NCI-H345 (cell line): ENCODE data around the gene CHAD.
A peak's percentile ranks its signal among the peaks of the same experiment; 100 is the strongest.
"Not testable (repeated sequence)": the region's sequence is repeated elsewhere in the genome, so short reads cannot be mapped to it uniquely, and the experiment has no call there.

Experiments used
- DNase-seq: peaks from one replicate; lab custom pipeline; 2025; lab: John Stamatoyannopoulos, UW

CHAD gene

GRCh38 chr17:50457621-50458020, 11.1 kb downstream of the CHAD start:
- no peak for DNase-seq

DNA sequence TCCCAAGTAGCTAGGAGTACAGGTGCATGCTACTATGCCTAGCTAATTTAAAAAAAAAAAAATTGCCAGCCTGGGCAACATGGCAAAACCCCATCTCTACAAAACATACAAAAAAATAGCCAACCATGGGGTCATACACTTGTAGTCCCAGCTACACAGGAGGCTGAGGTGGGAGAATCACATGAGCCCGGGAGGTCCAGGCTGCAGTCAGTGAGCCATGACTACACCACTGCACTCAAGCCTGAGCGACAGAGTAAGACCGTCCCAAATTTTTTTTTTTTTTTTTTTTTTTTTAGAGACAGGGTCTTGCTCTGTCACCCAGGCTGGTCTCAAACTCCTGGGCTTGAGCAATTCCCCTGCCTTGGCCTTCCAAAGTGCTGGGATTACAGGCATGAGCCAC, 14.8 kb downstream of the CHAD start:
- DNase-seq, result no peak

GRCh38 chr17:50452630-50453300, 15.9 kb downstream of the CHAD start:
- DNase-seq, result no peak

- no peak for DNase-seq
These were observed 16.6 kb downstream of the CHAD start for GRCh38 chr17:50451943-50452629.

DNA sequence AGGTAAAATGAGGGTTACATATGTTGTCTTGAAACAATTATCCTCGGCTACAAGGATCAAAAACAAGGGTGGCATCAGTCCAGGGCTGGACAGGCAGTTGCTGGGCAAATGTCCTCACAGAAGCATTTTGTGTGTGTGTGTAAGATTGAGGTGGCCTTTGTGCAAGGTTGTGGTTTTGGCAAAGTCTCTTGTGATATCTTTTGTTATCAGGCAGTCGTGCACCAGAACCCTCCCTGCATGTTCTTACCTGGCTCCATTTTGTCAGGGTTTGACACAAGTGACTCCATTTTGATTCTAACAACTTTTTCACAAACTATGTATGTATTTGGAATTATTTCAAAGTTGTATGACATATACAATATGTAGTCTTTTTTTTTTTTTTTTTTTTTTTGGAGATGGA, 20.0 kb downstream of the CHAD start:
- DNase-seq, result no peak

GRCh38 chr17:50447870-50448595, 20.6 kb downstream of the CHAD start:
- peak; percentile 16 for DNase-seq

DNA sequence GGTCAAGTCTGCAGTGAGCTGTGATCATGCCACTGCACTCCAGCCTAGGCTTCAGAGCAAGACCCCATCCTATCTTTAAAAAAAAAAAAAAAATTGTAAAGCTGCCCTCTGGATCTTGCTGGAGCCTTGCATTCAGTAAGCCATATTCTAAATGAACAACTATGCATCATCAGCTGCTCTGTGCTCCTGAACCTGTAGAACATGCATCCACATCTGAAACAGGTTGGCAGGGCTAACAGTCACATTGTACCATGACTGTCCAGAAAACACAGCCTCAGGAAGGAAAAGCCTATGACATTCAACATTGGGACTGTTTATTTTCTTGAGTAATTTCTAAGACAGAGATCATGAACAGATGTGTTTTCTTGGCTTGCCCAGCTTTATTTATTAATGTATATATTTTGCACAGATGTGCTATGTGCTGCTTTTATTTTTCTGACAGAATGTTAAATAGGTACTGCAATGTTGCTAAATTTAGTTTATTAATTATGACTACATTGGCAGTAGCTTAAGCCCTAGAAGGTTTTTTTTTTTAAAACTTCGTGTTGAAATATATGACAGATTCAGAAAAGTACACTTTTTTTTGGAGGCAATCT, 22.9 kb downstream of the CHAD start:
- DNase-seq, result no peak

- no peak for DNase-seq
These were observed 23.6 kb downstream of the CHAD start for GRCh38 chr17:50444841-50445715.

- DNase-seq, result no peak
These were observed 25.1 kb downstream of the CHAD start for GRCh38 chr17:50443505-50443974.

- DNase-seq, result no peak
These were observed 27.5 kb downstream of the CHAD start for GRCh38 chr17:50440838-50441829.

DNA sequence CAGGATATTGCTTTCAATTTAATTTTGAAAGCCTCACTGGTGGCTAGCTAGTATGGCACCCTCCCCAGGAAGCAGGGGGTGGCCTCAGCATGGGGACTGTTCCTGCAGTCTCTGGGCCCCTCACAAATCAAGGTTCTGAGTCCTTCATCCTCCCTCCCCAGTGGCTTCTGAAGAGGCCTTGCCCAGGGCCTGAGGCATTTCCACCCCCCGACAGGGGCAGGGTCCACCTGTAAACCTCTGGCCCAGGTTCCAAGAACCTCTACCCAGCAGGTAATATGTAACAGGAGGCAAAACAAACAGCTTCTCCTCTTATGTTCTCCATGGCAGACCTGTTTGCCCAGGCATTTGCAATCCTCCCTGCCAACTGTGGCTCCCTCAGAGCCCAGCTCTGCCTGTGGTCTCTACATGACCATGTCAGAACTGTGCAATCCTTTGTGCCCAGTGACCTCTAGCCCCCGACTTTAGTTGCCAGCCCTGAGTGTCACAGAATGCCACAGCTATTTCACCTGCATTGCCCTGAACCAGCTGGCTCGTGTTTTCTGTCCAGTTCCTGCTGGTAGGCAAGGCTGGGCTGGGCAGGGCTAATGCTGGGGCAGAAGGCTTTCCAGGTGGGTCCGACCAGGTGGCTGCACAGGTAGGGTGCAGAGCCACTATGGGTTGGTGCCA, 28.4 kb downstream of the CHAD start:
- peak; percentile 36 for DNase-seq

GRCh38 chr17:50439008-50439407, 29.7 kb downstream of the CHAD start:
- no peak for DNase-seq

GRCh38 chr17:50437409-50437808, 31.3 kb downstream of the CHAD start:
- DNase-seq, result no peak

- no peak for DNase-seq
These were observed 36.4 kb downstream of the CHAD start for GRCh38 chr17:50432125-50432762.

- no peak for DNase-seq
These were observed 37.7 kb downstream of the CHAD start for GRCh38 chr17:50430821-50431618.

DNA sequence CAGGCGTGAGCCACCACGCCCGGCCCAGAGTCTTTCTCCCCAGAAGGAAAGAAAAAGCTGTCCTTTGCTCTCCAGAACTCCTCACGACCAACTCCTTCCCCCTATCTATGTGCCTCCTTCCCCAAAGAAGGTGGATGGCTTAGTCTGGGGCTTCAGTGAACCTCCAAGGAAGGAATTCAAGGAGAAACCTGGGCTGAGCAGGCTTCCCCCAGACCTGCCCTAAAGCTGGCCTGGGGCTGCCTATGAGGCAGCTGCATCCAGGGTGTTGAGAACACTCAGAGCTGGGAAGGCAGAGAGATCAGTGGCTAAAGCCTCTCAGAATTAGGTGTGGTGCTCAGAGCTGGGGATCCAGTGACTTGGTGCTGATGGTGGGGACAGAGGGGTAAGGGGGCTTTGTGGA, 38.9 kb downstream of the CHAD start:
- DNase-seq, result no peak

GRCh38 chr17:50428831-50429424, 39.8 kb downstream of the CHAD start:
- DNase-seq, result no peak

GRCh38 chr17:50428126-50428525, 40.6 kb downstream of the CHAD start:
- not testable (repeated sequence) for DNase-seq
